Activated T-cell treated with anti-CD3 and anti-CD28 coated beads, Interleukin-2, amount 50 U/mL, for 72 hours (primary cell): ENCODE results near the gene SYT15. TPM values are rescaled to one million over a fixed set of nuclear protein-coding genes. Genes with fewer than 3 reads are reported as not detected.
"Not testable (repeated sequence)": the region's sequence is repeated elsewhere in the genome, so short reads cannot be mapped to it uniquely, and the experiment has no call there.

ENCODE experiments used
- ATAC-seq, 2 donors: fragments of 150-1000 bp; cut with Tn5 transposase; replicated peaks in 1 of 2; 2 replicates each; pipeline ENCODE4 v1.10.0; 2021; ENCODE audit warnings: moderate library complexity in 2 of 2, mild to moderate bottlenecking in 1 of 2
- DNase-seq, 2 donors: peaks; one replicate each; pipeline ENCODE4 v3.0.0; 2021 to 2022; ENCODE audit warnings: mixed read lengths in 1 of 2
- H3K27ac Mint-ChIP-seq: one replicate; pipeline ENCODE4 v1.8.0; 2022; ENCODE audit warnings: mild to moderate bottlenecking, moderate library complexity, mixed read lengths
- H3K27me3 Mint-ChIP-seq: one replicate; pipeline ENCODE4 v1.8.0; 2022; ENCODE audit warnings: low read depth, mixed read lengths
- H3K36me3 Mint-ChIP-seq, 2 donors: one replicate each; pipeline ENCODE4 v1.8.0; 2022; ENCODE audit warnings: mixed read lengths in 2 of 2, mild to moderate bottlenecking in 1 of 2; ENCODE audit not compliant: insufficient read depth in 2 of 2
- H3K4me1 Mint-ChIP-seq: one replicate; pipeline ENCODE4 v1.8.0; 2022; ENCODE audit warnings: low read depth, mixed read lengths
- H3K4me3 Mint-ChIP-seq, 2 donors: one replicate each; pipeline ENCODE4 v1.8.0; 2022; ENCODE audit warnings: mild to moderate bottlenecking in 2 of 2, mixed read lengths in 2 of 2, moderate library complexity in 2 of 2
- H3K9me3 Mint-ChIP-seq, 2 donors: one replicate each; pipeline ENCODE4 v1.8.0; 2022; ENCODE audit warnings: mixed read lengths in 2 of 2
- total RNA-seq, 2 donors: library from RNA; stranded (reverse); gene quantifications; one replicate each; pipeline ENCODE4 v1.2.3, GENCODE V29; 2022

SYT15 gene
- 1 to 10 TPM in 1 of 2 donors, not detected in 1; 1.6 TPM for total RNA-seq

GRCh38 chr10:46578474-46579178 is at the start of gene SYT15:
SYT15 (plus strand) TSS chr10:46579128; CDS start chr10:46579169, 41 bp downstream.
- not testable (repeated sequence) for H3K36me3 Mint-ChIP-seq, H3K27ac Mint-ChIP-seq, DNase-seq, H3K27me3 Mint-ChIP-seq, H3K4me1 Mint-ChIP-seq, H3K9me3 Mint-ChIP-seq, H3K4me3 Mint-ChIP-seq
- peak; percentile 15 to 29 for ATAC-seq

GRCh38 chr10:46529742-46530141 is 49.2 kb upstream of the SYT15 start:
- not testable (repeated sequence) for H3K9me3 Mint-ChIP-seq, H3K27me3 Mint-ChIP-seq, H3K4me1 Mint-ChIP-seq

GRCh38 chr10:46530249-46531186 is 48.4 kb upstream of the SYT15 start:
- DNase-seq = no peak
- H3K9me3 Mint-ChIP-seq = no peaks in the 10 kb centered on the region
- H3K4me3 Mint-ChIP-seq = no peak overlapping the region
- no peaks in the 10 kb centered on the region for H3K27me3 Mint-ChIP-seq
- H3K4me1 Mint-ChIP-seq = no peaks in the 10 kb centered on the region
- H3K36me3 Mint-ChIP-seq = no peaks in the 10 kb centered on the region
- no peak overlapping the region for H3K27ac Mint-ChIP-seq
- no peak for ATAC-seq

More at GRCh38 chr10:46529742-46530141, 49.2 kb upstream of the SYT15 start:
- ATAC-seq, H3K27ac Mint-ChIP-seq, DNase-seq, H3K4me3 Mint-ChIP-seq, H3K36me3 Mint-ChIP-seq: not testable (repeated sequence)

GRCh38 chr10:46532256-46532655 is 46.7 kb upstream of the SYT15 start:
- H3K27ac Mint-ChIP-seq, H3K9me3 Mint-ChIP-seq, H3K4me3 Mint-ChIP-seq, ATAC-seq, DNase-seq, H3K36me3 Mint-ChIP-seq, H3K4me1 Mint-ChIP-seq, H3K27me3 Mint-ChIP-seq: not testable (repeated sequence)

GRCh38 chr10:46534828-46535524 is 44.0 kb upstream of the SYT15 start:
- Mint-ChIP-seq H3K9me3 (no peaks in the 10 kb centered on the region), H3K36me3 (no peaks in the 10 kb centered on the region), H3K4me1 (no peaks in the 10 kb centered on the region), H3K4me3 (no peak overlapping the region), H3K27me3 (peaks cover 21% of the 10 kb centered on the region), H3K27ac (no peak overlapping the region)
- ATAC-seq (no peak), DNase-seq (no peak)

GRCh38 chr10:46536171-46536570 is 42.8 kb upstream of the SYT15 start:
- DNase-seq = no peak
- Mint-ChIP-seq H3K36me3 (peaks cover 0 to 2% of the 10 kb centered on the region in 2 donors), H3K4me1 (no peaks in the 10 kb centered on the region), H3K27me3 (peaks cover 30% of the 10 kb centered on the region), H3K27ac (no peak overlapping the region), H3K4me3 (no peak overlapping the region), H3K9me3 (no peaks in the 10 kb centered on the region)
- ATAC-seq = no peak

GRCh38 chr10:46536781-46537180 is 42.1 kb upstream of the SYT15 start:
- Mint-ChIP-seq H3K27ac (no peak overlapping the region), H3K4me3 (no peak overlapping the region), H3K4me1 (no peaks in the 10 kb centered on the region), H3K9me3 (no peaks in the 10 kb centered on the region), H3K27me3 (peaks cover 30% of the 10 kb centered on the region), H3K36me3 (peaks cover 0 to 2% of the 10 kb centered on the region in 2 donors)
- ATAC-seq = no peak
- no peak for DNase-seq

- no peak overlapping the region for H3K27ac Mint-ChIP-seq
- H3K9me3 Mint-ChIP-seq = no peaks in the 10 kb centered on the region
- DNase-seq (no peak), ATAC-seq (no peak)
- no peak overlapping the region for H3K4me3 Mint-ChIP-seq
- peaks cover 34% of the 10 kb centered on the region for H3K27me3 Mint-ChIP-seq
- H3K4me1 Mint-ChIP-seq = no peaks in the 10 kb centered on the region
- peaks cover 0 to 2% of the 10 kb centered on the region in 2 donors for H3K36me3 Mint-ChIP-seq
Measured at GRCh38 chr10:46537309-46537708, 41.6 kb upstream of the SYT15 start.

- ATAC-seq (no peak), DNase-seq (no peak)
- Mint-ChIP-seq H3K36me3 (peaks cover 0 to 2% of the 10 kb centered on the region in 2 donors), H3K9me3 (no peaks in the 10 kb centered on the region), H3K4me3 (no peak overlapping the region), H3K27ac (no peak overlapping the region), H3K4me1 (no peaks in the 10 kb centered on the region), H3K27me3 (peaks cover 42% of the 10 kb centered on the region)
Measured at GRCh38 chr10:46538155-46538554, 40.8 kb upstream of the SYT15 start.

- ATAC-seq (no peak), DNase-seq (no peak)
- Mint-ChIP-seq H3K9me3 (no peaks in the 10 kb centered on the region), H3K27ac (no peak overlapping the region), H3K27me3 (peaks cover 43% of the 10 kb centered on the region), H3K4me1 (no peaks in the 10 kb centered on the region), H3K36me3 (peaks cover 0 to 2% of the 10 kb centered on the region in 2 donors), H3K4me3 (no peak overlapping the region)
Measured at GRCh38 chr10:46538717-46539426, 40.1 kb upstream of the SYT15 start.

GRCh38 chr10:46539596-46540411 is 39.1 kb upstream of the SYT15 start:
- H3K27me3 Mint-ChIP-seq = peaks cover 43% of the 10 kb centered on the region
- ATAC-seq = no peak

More at GRCh38 chr10:46539596-46540411, 39.1 kb upstream of the SYT15 start:
- DNase-seq = no peak
- no peak overlapping the region for H3K27ac Mint-ChIP-seq
- no peaks in the 10 kb centered on the region for H3K4me1 Mint-ChIP-seq
- H3K4me3 Mint-ChIP-seq = no peak overlapping the region
- no peaks in the 10 kb centered on the region for H3K9me3 Mint-ChIP-seq
- H3K36me3 Mint-ChIP-seq = peaks cover 0 to 2% of the 10 kb centered on the region in 2 donors
